ENCODE results near the gene CREM.

The CREM gene

DNA sequence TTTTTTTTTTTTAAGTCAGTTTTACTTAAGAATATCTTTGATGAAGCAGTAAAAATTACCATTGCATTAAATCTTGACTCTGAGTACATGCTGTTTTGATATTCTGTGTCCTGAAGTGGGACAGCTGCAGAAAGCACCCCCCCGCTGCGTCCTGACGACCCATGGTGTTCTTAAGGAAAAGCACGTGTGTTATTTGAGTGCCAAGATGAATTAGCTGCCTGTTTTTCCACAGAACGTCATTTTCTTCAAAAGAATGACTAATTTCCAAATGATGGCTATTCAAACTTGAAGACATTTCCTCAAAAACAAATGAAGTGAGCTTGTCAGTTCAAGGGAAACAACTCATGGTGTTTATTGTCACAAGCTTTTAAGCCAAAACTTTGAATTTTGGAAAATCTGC, 45.9 kb downstream of the CREM start:
- peak; percentile 31 for DNase-seq (ENCODE audit: low read depth)
- H3K4me3 ChIP-seq (ENCODE audit: low read length), result no peak overlapping the region
- TF ChIP-seq CTCF (conservative IDR thresholded peaks at IDR 0.05; ENCODE audit: low read length), result no peak

DNA sequence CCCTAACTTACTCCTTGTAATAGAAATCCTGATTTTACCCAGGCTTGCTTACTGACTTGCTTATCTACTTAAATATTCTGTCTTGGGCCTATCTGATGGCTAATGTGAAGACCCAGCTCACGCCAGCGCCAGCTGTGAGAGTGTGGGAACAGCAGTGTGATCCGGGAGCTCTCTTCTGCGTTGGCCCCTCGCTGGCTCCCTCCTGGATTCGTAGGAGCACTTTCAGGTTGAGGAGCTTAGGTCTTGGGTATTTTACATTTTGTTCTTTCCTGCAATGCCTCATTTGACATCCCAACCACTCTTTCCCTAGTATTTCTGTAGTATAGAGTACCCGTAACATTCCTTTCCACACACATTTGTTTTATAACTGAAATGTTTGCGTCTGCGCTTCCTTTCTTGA, 51.7 kb downstream of the CREM start:
- no peak overlapping the region for H3K4me3 ChIP-seq (ENCODE audit: low read length)
- no peak for DNase-seq (ENCODE audit: low read depth)
- no peak for TF ChIP-seq CTCF (conservative IDR thresholded peaks at IDR 0.05; ENCODE audit: low read length)

DNA sequence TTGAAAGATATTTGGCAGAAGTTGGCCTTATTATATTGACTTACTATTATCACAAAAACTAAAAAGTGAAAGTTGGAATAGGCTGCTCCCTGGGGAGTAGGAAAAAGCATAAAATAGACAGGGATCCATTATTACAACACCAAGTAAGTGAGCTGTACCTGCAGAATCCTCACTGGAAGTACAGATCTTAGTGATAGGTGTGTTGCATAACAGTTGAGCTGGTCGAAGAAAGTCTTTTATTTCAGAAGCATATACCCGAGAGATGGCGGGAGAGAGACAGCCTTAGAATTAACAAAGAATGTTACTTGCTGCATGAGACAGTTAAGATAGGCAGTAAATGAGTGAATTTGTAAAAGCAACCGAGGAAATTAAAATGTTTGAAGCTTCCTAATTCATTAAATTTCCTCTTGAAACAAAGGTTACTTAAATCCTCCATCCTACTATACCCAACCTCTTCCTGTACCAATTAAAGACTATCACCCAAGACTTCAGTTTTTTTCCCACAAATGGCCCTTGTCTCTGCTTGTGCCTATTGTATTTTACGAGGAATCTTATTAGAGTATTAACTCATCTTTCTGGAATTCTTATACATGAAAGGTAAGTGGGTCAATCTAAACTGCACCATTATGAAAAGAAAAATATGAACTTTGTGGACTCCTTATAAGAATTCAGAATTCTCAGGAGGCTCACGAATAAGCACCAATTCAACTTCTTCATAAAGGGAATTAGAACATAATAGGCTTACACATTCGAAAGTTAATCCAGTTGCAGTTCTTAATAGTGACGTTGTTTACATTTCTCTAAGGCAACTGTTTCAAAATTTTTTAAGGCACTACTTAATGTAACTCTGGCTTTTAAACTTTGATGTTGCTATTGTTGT, 56.2 kb downstream of the CREM start:
- TF ChIP-seq CTCF (conservative IDR thresholded peaks at IDR 0.05; ENCODE audit: low read length), result no peak
- no peak for DNase-seq (ENCODE audit: low read depth)
- H3K4me3 ChIP-seq (ENCODE audit: low read length), result no peak overlapping the region

- no peak for TF ChIP-seq CTCF (conservative IDR thresholded peaks at IDR 0.05; ENCODE audit: low read length)
- DNase-seq (ENCODE audit: low read depth), result peak; percentile 16
- no peak overlapping the region for H3K4me3 ChIP-seq (ENCODE audit: low read length)
These were observed 58.0 kb downstream of the CREM start for GRCh38 chr10:35184527-35185171.

GRCh38 chr10:35185260-35186034, 58.8 kb downstream of the CREM start:
- no peak for TF ChIP-seq CTCF (conservative IDR thresholded peaks at IDR 0.05; ENCODE audit: low read length)
- no peak for DNase-seq (ENCODE audit: low read depth)
- no peak overlapping the region for H3K4me3 ChIP-seq (ENCODE audit: low read length)

- TF ChIP-seq CTCF (conservative IDR thresholded peaks at IDR 0.05; ENCODE audit: low read length), result no peak
- H3K4me3 ChIP-seq (ENCODE audit: low read length), result no peak overlapping the region
- DNase-seq (ENCODE audit: low read depth), result no peak
These were observed 62.3 kb downstream of the CREM start for GRCh38 chr10:35188954-35189353.

Data from AG10803 (cell line).